Measurements from ENCODE around the gene ZMIZ1. TPM values are rescaled to one million over a fixed set of nuclear protein-coding genes. Genes with fewer than 3 reads are reported as not detected.
A peak's percentile ranks its signal among the peaks of the same experiment; 100 is the strongest.
"Not testable (repeated sequence)": the region's sequence is repeated elsewhere in the genome, so short reads cannot be mapped to it uniquely, and the experiment has no call there.

Gene ZMIZ1
- total RNA-seq, 1 donor from 2014 or later = 107 TPM

- no peak for DNase-seq (ENCODE audit: low spot score)
Observed at GRCh38 chr10:79336739-79337138, 268.0 kb downstream of the ZMIZ1 start.

GRCh38 chr10:79337783-79338469 lies 269.2 kb downstream of the ZMIZ1 start:
- DNase-seq (ENCODE audit: low spot score) = not testable (repeated sequence)

- no peak for DNase-seq (ENCODE audit: low spot score)
Observed at GRCh38 chr10:79339266-79339665, 270.5 kb downstream of the ZMIZ1 start.

- no peak for DNase-seq (ENCODE audit: low spot score)
Observed at GRCh38 chr10:79340646-79341244, 272.0 kb downstream of the ZMIZ1 start.

- DNase-seq (ENCODE audit: low spot score) = no peak
Observed at GRCh38 chr10:79342295-79342761, 273.6 kb downstream of the ZMIZ1 start.

- DNase-seq (ENCODE audit: low spot score) = no peak
Observed at GRCh38 chr10:79342811-79343561, 274.2 kb downstream of the ZMIZ1 start.

- no peak for DNase-seq (ENCODE audit: low spot score)
Observed at GRCh38 chr10:79344502-79345195, 275.9 kb downstream of the ZMIZ1 start.

GRCh38 chr10:79345241-79346011 lies 276.7 kb downstream of the ZMIZ1 start:
- DNase-seq (ENCODE audit: low spot score) = no peak

- no peak for DNase-seq (ENCODE audit: low spot score)
Observed at GRCh38 chr10:79346012-79346340, 277.2 kb downstream of the ZMIZ1 start.

GRCh38 chr10:79346388-79347225 lies 277.8 kb downstream of the ZMIZ1 start:
- no peak for DNase-seq (ENCODE audit: low spot score)

- peak; percentile 95 for DNase-seq (ENCODE audit: low spot score)
Observed at GRCh38 chr10:79347226-79347893, 278.6 kb downstream of the ZMIZ1 start, which contains the start of gene PPIF. Gene PPIF (plus strand): TSS chr10:79347469. CDS start chr10:79347549, 80 bp downstream.

GRCh38 chr10:79347894-79348639 lies 279.3 kb downstream of the ZMIZ1 start:
- DNase-seq (ENCODE audit: low spot score) = peak; percentile 89

- DNase-seq (ENCODE audit: low spot score) = no peak
Observed at GRCh38 chr10:79348640-79348988, 279.8 kb downstream of the ZMIZ1 start.

- DNase-seq (ENCODE audit: low spot score) = no peak
Observed at GRCh38 chr10:79349072-79349491, 280.3 kb downstream of the ZMIZ1 start.

- no peak for DNase-seq (ENCODE audit: low spot score)
Observed at GRCh38 chr10:79349766-79350406, 281.1 kb downstream of the ZMIZ1 start.

- DNase-seq (ENCODE audit: low spot score) = no peak
Observed at GRCh38 chr10:79350407-79351154, 281.8 kb downstream of the ZMIZ1 start.

- no peak for DNase-seq (ENCODE audit: low spot score)
Observed at GRCh38 chr10:79351332-79351731, 282.6 kb downstream of the ZMIZ1 start.

Data from ureter (tissue), 1 donor.